IMR-90 (cell line): ENCODE data around the gene FAM131C. TPM values are rescaled to one million over a fixed set of nuclear protein-coding genes. Genes with fewer than 3 reads are reported as not detected.

Source experiments
- ATAC-seq: fragments of 200-7000 bp; cut with Tn5 transposase; 2 replicates; pipeline ENCODE4 v1.9.1; 2020; ENCODE audit warnings: low read depth, mild to moderate bottlenecking, moderate library complexity
- BruUV-seq: library from RNA; stranded (reverse); fragments of 400-500 nt; replicated peaks from 2 replicates; lab custom pipeline; 2021; lab: Mats Ljungman, UMichigan
- CTCF ChIA-PET: fragments of 300-600 bp; formaldehyde crosslinking; extraction: SDS; loops from one replicate; lab custom pipeline; 2021; ENCODE audit warnings: antibody characterized with exemption; lab: Yijun Ruan, JAX
- POLR2A ChIA-PET: fragments of 300-600 bp; sonication (Branson Sonifier 250); formaldehyde crosslinking; loops from one replicate; lab custom pipeline; 2022; ENCODE audit warnings: antibody characterized with exemption; ENCODE audit not compliant: unreplicated experiment; lab: Charles Lee
- DNase-seq: peaks from one replicate; pipeline ENCODE4 v3.0.0; 2013
- H2AFZ ChIP-seq: replicated peaks from 2 replicates; pipeline ENCODE3; 2013; ENCODE audit warnings: low read length, mild to moderate bottlenecking; ENCODE audit not compliant: poor library complexity
- H2AK5ac ChIP-seq: 2 replicates; pipeline ENCODE4 v1.6.1; 2013; ENCODE audit warnings: low read depth, low read length, inconsistent platforms
- H2AK9ac ChIP-seq: replicated peaks from 2 replicates; pipeline ENCODE3; 2013; ENCODE audit warnings: mild to moderate bottlenecking, low read depth, low read length, moderate library complexity; ENCODE audit not compliant: poor library complexity
- H2BK120ac ChIP-seq: 2 replicates; pipeline ENCODE4 v1.6.1; 2013; ENCODE audit warnings: low read depth, low read length, inconsistent platforms
- H2BK15ac ChIP-seq: 3 replicates; pipeline ENCODE4 v1.6.1; 2013; ENCODE audit warnings: low read depth, low read length, inconsistent platforms
- H2BK20ac ChIP-seq: 2 replicates; pipeline ENCODE4 v1.6.1; 2013; ENCODE audit warnings: low read depth, mild to moderate bottlenecking, inconsistent platforms, low read length, moderate library complexity
- H2BK5ac ChIP-seq: 2 replicates; pipeline ENCODE4 v1.6.1; 2013; ENCODE audit warnings: mild to moderate bottlenecking, low read depth, low read length, inconsistent platforms; ENCODE audit not compliant: poor library complexity, severe bottlenecking
- H3K14ac ChIP-seq: replicated peaks from 2 replicates; pipeline ENCODE4 v1.6.1; 2013; ENCODE audit warnings: low read depth, low read length, inconsistent platforms
- H3K18ac ChIP-seq: 2 replicates; pipeline ENCODE4 v1.6.1; 2013; ENCODE audit warnings: low read depth, low read length, control low read depth
- H3K23ac ChIP-seq: 2 replicates; pipeline ENCODE4 v1.6.1; 2013; ENCODE audit warnings: low read depth, low read length, inconsistent platforms
- H3K27ac ChIP-seq: 2 replicates; pipeline ENCODE4 v1.5.1; 2013; ENCODE audit warnings: mild to moderate bottlenecking, control low read depth, low read length; ENCODE audit not compliant: insufficient read depth
- H3K27me3 ChIP-seq: 2 replicates; pipeline ENCODE4 v1.6.1; 2013; ENCODE audit warnings: low read length; ENCODE audit not compliant: control insufficient read depth, insufficient read depth
- H3K36me3 ChIP-seq: 2 replicates; pipeline ENCODE4 v1.6.1; 2013; ENCODE audit warnings: low read length, mixed read lengths; ENCODE audit not compliant: control insufficient read depth, insufficient read depth
- H3K4ac ChIP-seq: 2 replicates; pipeline ENCODE4 v1.6.1; 2013; ENCODE audit warnings: low read depth, low read length, inconsistent platforms
- H3K4me1 ChIP-seq: 2 replicates; pipeline ENCODE4 v1.6.1; 2013; ENCODE audit warnings: low read length, mixed read lengths; ENCODE audit not compliant: control insufficient read depth, insufficient read depth
- H3K4me2 ChIP-seq: 2 replicates; pipeline ENCODE4 v1.6.1; 2013; ENCODE audit warnings: low read depth, mild to moderate bottlenecking, control low read depth, low read length, moderate library complexity
- H3K4me3 ChIP-seq: 2 replicates; pipeline ENCODE4 v1.5.1; 2013; ENCODE audit warnings: low read depth, mild to moderate bottlenecking, control low read depth, low read length, moderate library complexity; ENCODE audit not compliant: insufficient read depth
- H3K56ac ChIP-seq: 2 replicates; pipeline ENCODE4 v1.6.1; 2013; ENCODE audit warnings: low read length, inconsistent platforms; ENCODE audit not compliant: insufficient read depth; ENCODE audit errors: extremely low read depth
- H3K79me1 ChIP-seq, 2 experiments: 2 replicates each; pipeline ENCODE4 v1.6.1; 2013; ENCODE audit warnings: low read length in 2 of 2, inconsistent platforms in 1 of 2, low read depth in 1 of 2
- H3K9ac ChIP-seq: 2 replicates; pipeline ENCODE4 v1.6.1; 2013; ENCODE audit warnings: low read depth, low read length, control low read depth
- H3K9me1 ChIP-seq: 2 replicates; pipeline ENCODE4 v1.6.1; 2013; ENCODE audit warnings: low read length, inconsistent platforms; ENCODE audit not compliant: insufficient read depth
- H3K9me3 ChIP-seq: 2 replicates; pipeline ENCODE4 v1.6.1; 2013; ENCODE audit warnings: low read length; ENCODE audit not compliant: control insufficient read depth, insufficient read depth
- H4K20me1 ChIP-seq: 2 replicates; pipeline ENCODE4 v1.6.1; 2013; ENCODE audit warnings: low read length, inconsistent platforms; ENCODE audit not compliant: insufficient read depth
- H4K5ac ChIP-seq: 2 replicates; pipeline ENCODE4 v1.6.1; 2013; ENCODE audit warnings: mild to moderate bottlenecking, low read depth, low read length, control low read depth
- H4K8ac ChIP-seq, 2 experiments: 2 replicates each; pipeline ENCODE4 v1.6.1; 2013; ENCODE audit warnings: low read depth in 2 of 2, low read length in 2 of 2, control low read depth in 1 of 2, inconsistent platforms in 1 of 2
- H4K91ac ChIP-seq: 2 replicates; pipeline ENCODE4 v1.6.1; 2013; ENCODE audit warnings: low read depth, low read length, inconsistent platforms; ENCODE audit not compliant: insufficient read depth
- CEBPB ChIP-seq: IDR thresholded peaks from 2 replicates; pipeline ENCODE4 v1.6.1; 2012; ENCODE audit warnings: low read depth, low read length, improper control_type of control experiment
- CTCF ChIP-seq: conservative IDR thresholded peaks from 2 replicates; pipeline ENCODE4 v1.5.1; 2012; ENCODE audit warnings: mild to moderate bottlenecking, low read depth, low read length, improper control_type of control experiment
- MAZ ChIP-seq: IDR thresholded peaks from 2 replicates; pipeline ENCODE4 v1.6.1; 2012; ENCODE audit warnings: low read depth, mild to moderate bottlenecking, low read length, improper control_type of control experiment, moderate library complexity, borderline replicate concordance
- POLR2A ChIP-seq: IDR thresholded peaks from 2 replicates; pipeline ENCODE4 v1.6.1; 2012; ENCODE audit warnings: mild to moderate bottlenecking, low read depth, low read length
- RAD21 ChIP-seq: IDR thresholded peaks from 2 replicates; pipeline ENCODE4 v1.6.1; 2012; ENCODE audit warnings: low read length, improper control_type of control experiment
- RCOR1 ChIP-seq: IDR thresholded peaks from 2 replicates; pipeline ENCODE4 v1.6.1; 2012; ENCODE audit warnings: mild to moderate bottlenecking, low read length, improper control_type of control experiment; ENCODE audit not compliant: insufficient replicate concordance
- RFX5 ChIP-seq: IDR thresholded peaks from 2 replicates; pipeline ENCODE4 v1.8.0; 2012; ENCODE audit warnings: low read depth, mild to moderate bottlenecking, low read length, moderate library complexity
- SMC3 ChIP-seq: fragments of 150-350 bp; IDR thresholded peaks from 2 replicates; pipeline ENCODE4 v1.6.1; 2016; ENCODE audit warnings: low read depth, mild to moderate bottlenecking, antibody characterized with exemption, low read length, moderate library complexity
- WGBS, 2 experiments: methylation state at CpG; one replicate each; pipeline versions ENCODE4 v1.1.5 to v1.1.7; 2013; ENCODE audit warnings: missing lambda C conversion rate in 2 of 2; ENCODE audit not compliant: insufficient read length in 1 of 2; ENCODE audit errors: extremely low coverage in 2 of 2; 5-methylcytosine and 5-hydroxymethylcytosine counted together
- dilution Hi-C: fragments of 300-500 bp; cut with HindIII; formaldehyde crosslinking; loops from one replicate; pipeline ENCODE4 v1.14.3; 2018; ENCODE audit warnings: low sequenced_read_pairs; ENCODE audit not compliant: unreplicated experiment
- in situ Hi-C: fragments of 300-500 bp; cut with MboI; formaldehyde crosslinking; loops from 3 replicates; pipeline ENCODE4 v1.14.3; 2019; ENCODE audit warnings: low sequenced_read_pairs, inconsistent platforms, mixed read lengths
- intact Hi-C: fragments of 100-400 bp; cut with micrococcal nuclease; formaldehyde crosslinking; loops from 2 replicates; pipeline ENCODE4 v1.10.0; 2022
- polyA plus RNA-seq, 3 experiments: library from polyadenylated mRNA; depleted of rRNA; stranded (reverse); fragments of >200 nt; gene quantifications; 2 replicates each; pipeline ENCODE4 v1.2.3, GENCODE V29; 2012; ENCODE audit warnings: low replicate concordance in 1 of 3
- total RNA-seq: library from RNA; depleted of rRNA; stranded (reverse); fragments of >200 nt; gene quantifications from 2 replicates; pipeline ENCODE4 v1.2.3, GENCODE V29; 2012

Gene FAM131C
- total and polyA plus RNA-seq, 2 of the 4 experiments (the other 2 are of a cell fraction): 0.18 to 1.0 TPM

GRCh38 chr1:16032388-16033102, 40.9 kb downstream of the FAM131C start:
- ATAC-seq: peak; percentile 100
- Histone ChIP-seq H3K4me2 (no peak overlapping the region), H2AK9ac (peak overlapping the region; percentile 85), H2BK5ac (no peak overlapping the region), H3K9ac (no peak overlapping the region), H2BK120ac (no peak overlapping the region; the same call in 1 of the 2 replicates), H2BK15ac (no peak overlapping the region), H3K4me3 (no peak overlapping the region), H3K27me3 (peaks cover 9% of the 10 kb centered on the region), H3K4ac (no peak overlapping the region), H3K27ac (no peak overlapping the region), H3K18ac (no peak overlapping the region), H4K5ac (no peak overlapping the region), H4K20me1 (no peaks in the 10 kb centered on the region), H4K8ac (peak overlapping the region in 1 of 2 experiments; percentile 52; a peak in 1 of 4 replicates), H3K36me3 (no peaks in the 10 kb centered on the region), H3K9me3 (no peaks in the 10 kb centered on the region), H3K4me1 (no peaks in the 10 kb centered on the region), H3K23ac (no peak overlapping the region), H4K91ac (no peak overlapping the region), H3K9me1 (no peaks in the 10 kb centered on the region), H3K14ac (0 out of 2 replicates have a peak overlapping the region, but pooled peaks have one; percentile 35), H2AK5ac (peak overlapping the region; percentile 91; the same call in 1 of the 2 replicates), H2BK20ac (no peak overlapping the region), H3K79me1 (no peaks in the 10 kb centered on the region), H3K56ac (no peak overlapping the region), H2AFZ (peak overlapping the region; percentile 86)
- CTCF ChIA-PET: no interaction called here
- in situ Hi-C loops: no loop called here
- POLR2A ChIA-PET: no interaction called here
- DNase-seq: peak; percentile 79
- BruUV-seq: no TSS peak
- 0 out of 2 replicates have a peak, but pooled peaks have one; percentile 2 for TF ChIP-seq CEBPB
- 0 out of 2 replicates have a peak, but pooled peaks have one; percentile 26 for TF ChIP-seq POLR2A
- peak; percentile 87; the same call in 1 of the 2 replicates for TF ChIP-seq MAZ
- TF ChIP-seq RFX5: no peak
- peak; percentile 97 for TF ChIP-seq RAD21
- TF ChIP-seq SMC3: peak; percentile 97
- peak; percentile 98 for TF ChIP-seq CTCF
- TF ChIP-seq RCOR1: no peak
- WGBS, 2 experiments: 61% methylated on average over 11 of the region's 18 CpGs; no CpG with 5 or more reads in 1 of the 2 experiments
- intact Hi-C loops: loop anchor here (2.0 kb wide), 3 partner anchors 24 to 240 kb away; no protein-coding TSS in a partner anchor
- dilution Hi-C loops: no loop called here
